ENCODE measurements around the gene ZNF804A. TPM values are rescaled to one million over a fixed set of nuclear protein-coding genes. Genes with fewer than 3 reads are reported as not detected.

The ZNF804A gene
- total and polyA plus RNA-seq, 7 donors, result 0.14 to 1.1 (median 0.31) TPM; not detected in 2

DNA sequence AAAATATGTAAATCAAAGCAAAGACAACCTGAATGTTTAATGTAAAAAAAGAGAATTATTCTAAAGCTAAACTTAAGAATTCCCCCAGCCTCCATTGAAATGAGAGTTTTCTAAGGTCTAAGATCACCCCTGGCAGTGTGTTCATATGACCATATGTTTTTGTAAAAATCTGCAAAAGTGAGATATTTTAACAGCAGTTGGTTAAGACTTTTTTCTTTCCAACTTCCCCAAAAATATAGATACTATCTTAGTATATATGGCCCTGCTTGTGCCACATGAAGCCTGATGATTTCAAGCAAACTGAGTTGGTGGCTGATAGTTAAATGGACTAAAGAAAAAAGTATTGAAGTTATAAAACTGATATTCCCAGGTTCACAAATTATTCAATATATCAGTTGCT lies 35.4 kb downstream of the ZNF804A start:
- DNase-seq, result no peak
- TF ChIP-seq EP300 (IDR thresholded peaks at IDR 0.05) (no peak), POLR2A (IDR thresholded peaks at IDR 0.05) (no peak), POLR2AphosphoS5 (IDR thresholded peaks at IDR 0.05) (no peak)
- TF ChIP-seq, protein P1, sequence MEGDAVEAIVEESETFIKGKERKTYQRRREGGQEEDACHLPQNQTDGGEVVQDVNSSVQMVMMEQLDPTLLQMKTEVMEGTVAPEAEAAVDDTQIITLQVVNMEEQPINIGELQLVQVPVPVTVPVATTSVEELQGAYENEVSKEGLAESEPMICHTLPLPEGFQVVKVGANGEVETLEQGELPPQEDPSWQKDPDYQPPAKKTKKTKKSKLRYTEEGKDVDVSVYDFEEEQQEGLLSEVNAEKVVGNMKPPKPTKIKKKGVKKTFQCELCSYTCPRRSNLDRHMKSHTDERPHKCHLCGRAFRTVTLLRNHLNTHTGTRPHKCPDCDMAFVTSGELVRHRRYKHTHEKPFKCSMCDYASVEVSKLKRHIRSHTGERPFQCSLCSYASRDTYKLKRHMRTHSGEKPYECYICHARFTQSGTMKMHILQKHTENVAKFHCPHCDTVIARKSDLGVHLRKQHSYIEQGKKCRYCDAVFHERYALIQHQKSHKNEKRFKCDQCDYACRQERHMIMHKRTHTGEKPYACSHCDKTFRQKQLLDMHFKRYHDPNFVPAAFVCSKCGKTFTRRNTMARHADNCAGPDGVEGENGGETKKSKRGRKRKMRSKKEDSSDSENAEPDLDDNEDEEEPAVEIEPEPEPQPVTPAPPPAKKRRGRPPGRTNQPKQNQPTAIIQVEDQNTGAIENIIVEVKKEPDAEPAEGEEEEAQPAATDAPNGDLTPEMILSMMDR (IDR thresholded peaks at IDR 0.05), result no peak
- Histone ChIP-seq H3K4me3 (no peak overlapping the region), H3K36me3 (no peaks in the 10 kb centered on the region), H3K4me1 (no peaks in the 10 kb centered on the region), H3K27ac (no peak overlapping the region), H3K9me3 (no peaks in the 10 kb centered on the region), H3K27me3 (no peaks in the 10 kb centered on the region)
- intact Hi-C loops (cut with DNase I), result no loop called here

DNA sequence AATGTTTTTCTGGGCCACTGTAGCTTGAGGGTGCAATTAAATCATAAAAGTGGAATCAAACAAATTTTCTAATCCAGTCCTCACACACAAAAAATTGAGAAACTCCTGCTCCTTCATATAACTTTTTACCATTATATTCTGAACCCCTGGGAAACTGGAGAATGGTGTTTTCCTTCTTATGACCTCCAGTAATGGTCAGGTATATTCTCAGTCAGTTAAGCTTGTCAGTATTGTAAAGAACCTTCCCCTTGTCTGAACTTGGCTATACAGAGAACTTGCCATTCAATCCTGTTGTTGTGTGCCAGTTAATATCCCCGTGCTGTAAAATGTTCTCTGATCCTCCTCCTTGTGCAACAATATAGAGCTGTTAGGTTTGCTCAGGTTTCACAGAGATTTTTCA lies 39.5 kb downstream of the ZNF804A start:
- Histone ChIP-seq H3K27me3 (no peaks in the 10 kb centered on the region), H3K9me3 (no peaks in the 10 kb centered on the region), H3K4me3 (no peak overlapping the region), H3K4me1 (no peaks in the 10 kb centered on the region), H3K27ac (no peak overlapping the region), H3K36me3 (no peaks in the 10 kb centered on the region)
- DNase-seq, result no peak
- TF ChIP-seq POLR2AphosphoS5 (IDR thresholded peaks at IDR 0.05) (no peak), POLR2A (IDR thresholded peaks at IDR 0.05) (no peak), EP300 (IDR thresholded peaks at IDR 0.05) (no peak)
- TF ChIP-seq, protein P1 (IDR thresholded peaks at IDR 0.05), result no peak
- 13 to 51% methylated on average over 1 of the region's 1 CpG for WGBS, 2 donors
- intact Hi-C loops (cut with DNase I), result no loop called here

DNA sequence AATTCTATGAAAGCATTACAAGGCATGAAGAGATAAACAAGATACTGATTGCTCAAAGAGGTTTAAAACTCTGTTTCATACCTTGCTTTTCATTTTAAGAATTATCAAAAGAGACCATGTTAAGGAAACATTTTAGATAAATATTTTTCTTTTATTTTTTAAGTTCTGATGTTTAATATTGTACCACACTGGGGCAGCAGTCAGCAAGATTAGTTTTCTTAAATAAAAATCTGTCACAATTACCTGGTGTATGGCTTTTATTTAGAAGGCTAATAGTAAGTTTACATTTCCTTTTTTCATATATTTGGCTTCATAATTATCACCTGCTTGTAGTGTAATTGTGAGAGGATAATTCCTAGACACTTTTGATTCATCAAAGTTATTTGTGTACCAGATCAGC lies 46.4 kb downstream of the ZNF804A start:
- intact Hi-C loops (cut with DNase I), result no loop called here
- TF ChIP-seq POLR2AphosphoS5 (IDR thresholded peaks at IDR 0.05) (no peak), POLR2A (IDR thresholded peaks at IDR 0.05) (no peak), EP300 (IDR thresholded peaks at IDR 0.05) (no peak)
- TF ChIP-seq, protein P1 (IDR thresholded peaks at IDR 0.05), result no peak
- Histone ChIP-seq H3K4me1 (no peaks in the 10 kb centered on the region), H3K36me3 (no peaks in the 10 kb centered on the region), H3K27me3 (no peaks in the 10 kb centered on the region), H3K27ac (no peak overlapping the region), H3K4me3 (no peak overlapping the region), H3K9me3 (no peaks in the 10 kb centered on the region)
- DNase-seq, result no peak

DNA sequence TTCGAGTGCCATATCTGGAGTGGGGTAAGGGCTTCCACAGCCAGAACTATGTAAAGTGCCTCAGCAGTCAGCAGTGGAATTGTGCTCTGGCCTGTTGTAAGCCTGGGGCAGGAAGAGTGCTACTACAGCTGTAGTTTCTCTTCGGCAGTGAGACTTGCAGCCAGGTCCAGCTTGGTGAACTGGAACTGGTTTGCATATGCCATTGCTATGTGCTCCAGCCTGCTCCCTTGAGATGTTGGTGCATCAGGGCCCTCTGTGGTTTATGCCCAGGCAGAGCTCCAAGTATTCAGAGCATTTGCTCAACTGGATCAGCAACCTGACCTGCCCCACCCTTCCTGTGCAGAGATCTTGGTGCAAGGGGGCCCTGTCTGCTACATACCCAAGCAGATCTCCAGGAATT lies 47.8 kb downstream of the ZNF804A start:
- Histone ChIP-seq H3K27ac (no peak overlapping the region), H3K9me3 (no peaks in the 10 kb centered on the region), H3K27me3 (no peaks in the 10 kb centered on the region), H3K4me3 (no peak overlapping the region), H3K36me3 (no peaks in the 10 kb centered on the region), H3K4me1 (no peaks in the 10 kb centered on the region)
- intact Hi-C loops (cut with DNase I), result no loop called here
- WGBS, 2 donors, result 73 to 77% methylated on average over 2 of the region's 2 CpGs
- DNase-seq, result no peak
- no peak for TF ChIP-seq POLR2A (IDR thresholded peaks at IDR 0.05)
- TF ChIP-seq EP300 (IDR thresholded peaks at IDR 0.05), result no peak

DNA sequence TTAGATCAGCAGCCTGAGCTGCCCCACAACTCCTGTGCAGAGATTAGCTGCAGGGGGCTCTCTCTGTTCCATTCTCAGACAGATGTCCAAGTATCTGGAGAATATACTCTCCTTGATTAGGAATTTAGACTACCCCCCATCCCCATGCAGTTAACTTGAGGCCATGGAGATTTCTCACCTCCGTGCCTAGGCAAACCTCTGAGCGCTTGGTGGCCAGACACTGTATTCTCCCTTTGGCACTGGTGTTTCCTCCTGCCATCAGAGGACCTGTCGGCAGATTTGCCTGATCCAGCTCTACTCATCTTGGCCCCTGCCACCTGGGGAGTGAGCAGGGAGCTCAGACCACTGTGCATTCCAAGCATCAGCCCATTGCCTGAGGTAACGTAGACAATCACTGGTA lies 48.3 kb downstream of the ZNF804A start:
- WGBS, 2 donors, result 96 to 97% methylated on average over 4 of the region's 4 CpGs

More for the DNA sequence above, 48.3 kb downstream of the ZNF804A start:
- DNase-seq, result no peak
- H3K9me3 ChIP-seq, result no peaks in the 10 kb centered on the region
- TF ChIP-seq, protein P1 (IDR thresholded peaks at IDR 0.05), result no peak
- TF ChIP-seq POLR2AphosphoS5 (IDR thresholded peaks at IDR 0.05), result no peak
- TF ChIP-seq POLR2A (IDR thresholded peaks at IDR 0.05), result no peak
- TF ChIP-seq EP300 (IDR thresholded peaks at IDR 0.05), result no peak
- no peaks in the 10 kb centered on the region for H3K27me3 ChIP-seq
- H3K4me3 ChIP-seq, result no peak overlapping the region
- H3K36me3 ChIP-seq, result no peaks in the 10 kb centered on the region
- no peaks in the 10 kb centered on the region for H3K4me1 ChIP-seq
- no peak overlapping the region for H3K27ac ChIP-seq
- intact Hi-C loops (cut with DNase I), result no loop called here
